HL-60/S4 (cell line): Measurements from ENCODE around the gene RHAG.

Source experiments
- in situ Hi-C: fragments of 300-500 bp; cut with MboI; formaldehyde crosslinking; loops from 2 replicates; pipeline ENCODE4 v1.14.3; 2022; ENCODE audit warnings: low sequenced_read_pairs

Gene RHAG

GRCh38 chr6:49565855-49566254, 70.8 kb downstream of the RHAG start:
- in situ Hi-C loops = no loop called here

GRCh38 chr6:49565261-49565660, 71.4 kb downstream of the RHAG start:
- in situ Hi-C loops = no loop called here

- in situ Hi-C loops = no loop called here
Observed at GRCh38 chr6:49564552-49564951, 72.1 kb downstream of the RHAG start.

- in situ Hi-C loops = no loop called here
Observed at GRCh38 chr6:49563006-49563886, 73.4 kb downstream of the RHAG start.

- in situ Hi-C loops = no loop called here
Observed at GRCh38 chr6:49558238-49558637, 78.4 kb downstream of the RHAG start.

GRCh38 chr6:49557177-49557576, 79.5 kb downstream of the RHAG start:
- in situ Hi-C loops = no loop called here

- in situ Hi-C loops = no loop called here
Observed at GRCh38 chr6:49556429-49556837, 80.2 kb downstream of the RHAG start.

GRCh38 chr6:49555951-49556350, 80.7 kb downstream of the RHAG start:
- in situ Hi-C loops = no loop called here
